Hepatocyte (in vitro differentiated cells): ENCODE measurements around the gene DUSP28.

Experiments used
- EZH2 ChIP-seq: fragments of 200-600 bp; sonication (generic); IDR thresholded peaks from 2 replicates; pipeline ENCODE4 v1.6.1; 2016; ENCODE audit warnings: antibody characterized with exemption, mild to moderate bottlenecking, borderline replicate concordance
- EZH2phosphoT487 ChIP-seq: fragments of 200-600 bp; sonication (generic); IDR thresholded peaks from one replicate; pipeline ENCODE4 v1.6.1; 2018; ENCODE audit warnings: antibody characterized with exemption, mild to moderate bottlenecking, low read depth, moderate library complexity; ENCODE audit not compliant: unreplicated experiment, severe bottlenecking
- TF ChIP-seq, protein P1 (sequence below): fragments of 200-600 bp; sonication (generic); IDR thresholded peaks from 2 replicates; pipeline ENCODE4 v1.5.1; 2016; ENCODE audit warnings: antibody characterized with exemption, mild to moderate bottlenecking; ENCODE audit not compliant: poor library complexity

DNA sequence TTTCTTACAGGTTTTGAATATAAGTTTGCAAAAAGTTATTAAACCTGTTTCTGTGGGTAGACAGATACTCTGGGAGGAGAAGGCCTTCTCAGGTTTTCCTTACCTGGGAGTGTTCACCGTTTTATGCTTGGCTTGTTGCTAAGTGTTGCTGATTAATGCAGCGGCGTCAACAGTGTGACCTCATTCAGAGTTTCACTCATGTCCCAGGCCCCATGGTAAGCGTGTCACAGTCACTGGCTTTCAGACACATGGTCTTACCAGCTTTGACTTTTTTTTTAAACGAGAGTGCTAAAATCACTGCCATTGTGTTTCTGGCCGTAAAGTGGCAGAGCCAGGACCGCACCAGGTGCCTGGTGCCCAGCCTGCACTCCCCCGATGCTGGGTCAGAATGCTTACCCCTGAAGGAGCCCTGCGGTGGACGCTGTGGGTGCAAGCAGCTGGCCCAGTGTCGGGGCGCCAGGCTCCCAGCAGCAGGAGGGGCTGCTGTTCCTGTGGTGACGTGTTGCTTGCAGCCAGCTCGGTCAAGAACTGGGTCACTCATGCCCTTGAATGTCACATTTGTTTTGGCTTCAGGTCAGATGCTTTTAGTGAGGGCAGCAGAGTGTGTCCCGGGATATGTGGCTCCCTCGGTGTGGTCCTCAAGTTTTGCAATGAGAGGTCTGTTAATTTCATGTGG is 29.8 kb downstream of the DUSP28 start:
- TF ChIP-seq, protein P1, sequence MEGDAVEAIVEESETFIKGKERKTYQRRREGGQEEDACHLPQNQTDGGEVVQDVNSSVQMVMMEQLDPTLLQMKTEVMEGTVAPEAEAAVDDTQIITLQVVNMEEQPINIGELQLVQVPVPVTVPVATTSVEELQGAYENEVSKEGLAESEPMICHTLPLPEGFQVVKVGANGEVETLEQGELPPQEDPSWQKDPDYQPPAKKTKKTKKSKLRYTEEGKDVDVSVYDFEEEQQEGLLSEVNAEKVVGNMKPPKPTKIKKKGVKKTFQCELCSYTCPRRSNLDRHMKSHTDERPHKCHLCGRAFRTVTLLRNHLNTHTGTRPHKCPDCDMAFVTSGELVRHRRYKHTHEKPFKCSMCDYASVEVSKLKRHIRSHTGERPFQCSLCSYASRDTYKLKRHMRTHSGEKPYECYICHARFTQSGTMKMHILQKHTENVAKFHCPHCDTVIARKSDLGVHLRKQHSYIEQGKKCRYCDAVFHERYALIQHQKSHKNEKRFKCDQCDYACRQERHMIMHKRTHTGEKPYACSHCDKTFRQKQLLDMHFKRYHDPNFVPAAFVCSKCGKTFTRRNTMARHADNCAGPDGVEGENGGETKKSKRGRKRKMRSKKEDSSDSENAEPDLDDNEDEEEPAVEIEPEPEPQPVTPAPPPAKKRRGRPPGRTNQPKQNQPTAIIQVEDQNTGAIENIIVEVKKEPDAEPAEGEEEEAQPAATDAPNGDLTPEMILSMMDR = no peak
- TF ChIP-seq EZH2 (no peak), EZH2phosphoT487 (no peak)
